NCI-H510A treated with DMSO at 0.1 percent for 48 hours (cell line): ENCODE results near the gene LRRC2.
A peak's percentile ranks its signal among the peaks of the same experiment; 100 is the strongest.
"Not testable (repeated sequence)": the region's sequence is repeated elsewhere in the genome, so short reads cannot be mapped to it uniquely, and the experiment has no call there.

Source experiments
- DNase-seq: peaks from one replicate; lab custom pipeline; 2025; lab: John Stamatoyannopoulos, UW

Gene LRRC2

GRCh38 chr3:46566040-46566641, at the start of gene LRRC2:
TSS of gene LRRC2 (minus strand) at chr3:46566302. CDS start at chr3:46551591, 14,711 bp downstream.
- peak; percentile 17 for DNase-seq

- no peak for DNase-seq
Measured at GRCh38 chr3:46615050-46615775, 49.1 kb upstream of the LRRC2 start.

GRCh38 chr3:46614431-46614830, 48.3 kb upstream of the LRRC2 start:
- DNase-seq = no peak

- no peak for DNase-seq
Measured at GRCh38 chr3:46613313-46614005, 47.4 kb upstream of the LRRC2 start.

GRCh38 chr3:46612324-46612723, 46.2 kb upstream of the LRRC2 start, which contains the start of gene FAM240A:
TSS of gene FAM240A (plus strand) at chr3:46612525. CDS start at chr3:46612684, 159 bp downstream.
- DNase-seq = no peak

- DNase-seq = no peak
Measured at GRCh38 chr3:46609944-46610722, 44.0 kb upstream of the LRRC2 start.

GRCh38 chr3:46609212-46609721, 43.2 kb upstream of the LRRC2 start:
- no peak for DNase-seq

- no peak for DNase-seq
Measured at GRCh38 chr3:46607603-46608028, 41.5 kb upstream of the LRRC2 start.

- DNase-seq = no peak
Measured at GRCh38 chr3:46604127-46604526, 38.0 kb upstream of the LRRC2 start.

- DNase-seq = no peak
Measured at GRCh38 chr3:46603446-46604046, 37.4 kb upstream of the LRRC2 start.

- DNase-seq = no peak
Measured at GRCh38 chr3:46599590-46599989, 33.5 kb upstream of the LRRC2 start.

GRCh38 chr3:46595819-46596314, 29.8 kb upstream of the LRRC2 start:
- no peak for DNase-seq

- DNase-seq = no peak
Measured at GRCh38 chr3:46594723-46595122, 28.6 kb upstream of the LRRC2 start.

- DNase-seq = no peak
Measured at GRCh38 chr3:46593979-46594378, 27.9 kb upstream of the LRRC2 start.

GRCh38 chr3:46593274-46593862, 27.3 kb upstream of the LRRC2 start:
- no peak for DNase-seq

GRCh38 chr3:46587268-46587667, 21.2 kb upstream of the LRRC2 start:
- not testable (repeated sequence) for DNase-seq

GRCh38 chr3:46586738-46587246, 20.7 kb upstream of the LRRC2 start:
- DNase-seq = no peak

- no peak for DNase-seq
Measured at GRCh38 chr3:46585799-46586693, 19.9 kb upstream of the LRRC2 start.

GRCh38 chr3:46584598-46585467, 18.7 kb upstream of the LRRC2 start:
- no peak for DNase-seq
